BJ (cell line): ENCODE data around the gene POTEJ. TPM values are rescaled to one million over a fixed set of nuclear protein-coding genes. Genes with fewer than 3 reads are reported as not detected.
"Not testable (repeated sequence)": the region's sequence is repeated elsewhere in the genome, so short reads cannot be mapped to it uniquely, and the experiment has no call there.

ENCODE experiments used
- CTCF ChIA-PET: fragments of 350-600 bp; formaldehyde crosslinking; extraction: SDS; loops from one replicate; lab custom pipeline; 2021; ENCODE audit warnings: antibody characterized with exemption, inconsistent platforms; lab: Yijun Ruan, JAX
- POLR2A ChIA-PET: fragments of 300-600 bp; sonication (Branson Sonifier 250); formaldehyde crosslinking; extraction: SDS; loops from one replicate; lab custom pipeline; 2021; ENCODE audit warnings: antibody characterized with exemption; lab: Charles Lee
- DNase-seq: peaks from one replicate; pipeline ENCODE4 v3.0.0-alpha.2; 2011; ENCODE audit warnings: low read depth
- H3K27me3 ChIP-seq: 2 replicates; pipeline ENCODE4 v1.6.0; 2011; ENCODE audit warnings: low read length; ENCODE audit not compliant: control insufficient read depth, insufficient read depth
- H3K36me3 ChIP-seq: 2 replicates; pipeline ENCODE4 v1.5.1; 2011; ENCODE audit warnings: low read length; ENCODE audit not compliant: control insufficient read depth, insufficient read depth
- H3K4me3 ChIP-seq: 2 replicates; pipeline ENCODE4 v1.5.1; 2011; ENCODE audit warnings: low read depth, mild to moderate bottlenecking, control low read depth, low read length
- polyA minus RNA-seq: library from RNA; depleted of rRNA, polyadenylated mRNA; stranded (reverse); fragments of >200 nt; gene quantifications from 2 replicates; pipeline ENCODE4 v1.2.3, GENCODE V29; 2011; rRNA and poly(A)+ RNA removed
- polyA plus RNA-seq: library from polyadenylated mRNA; depleted of rRNA; stranded (reverse); fragments of >200 nt; gene quantifications from 2 replicates; pipeline ENCODE4 v1.2.3, GENCODE V29; 2011; rRNA removed

Gene POTEJ
- polyA plus RNA-seq (0.02 TPM in 1 of 2 replicates, not detected in the other), polyA minus RNA-seq (not detected in 2 replicates)

DNA sequence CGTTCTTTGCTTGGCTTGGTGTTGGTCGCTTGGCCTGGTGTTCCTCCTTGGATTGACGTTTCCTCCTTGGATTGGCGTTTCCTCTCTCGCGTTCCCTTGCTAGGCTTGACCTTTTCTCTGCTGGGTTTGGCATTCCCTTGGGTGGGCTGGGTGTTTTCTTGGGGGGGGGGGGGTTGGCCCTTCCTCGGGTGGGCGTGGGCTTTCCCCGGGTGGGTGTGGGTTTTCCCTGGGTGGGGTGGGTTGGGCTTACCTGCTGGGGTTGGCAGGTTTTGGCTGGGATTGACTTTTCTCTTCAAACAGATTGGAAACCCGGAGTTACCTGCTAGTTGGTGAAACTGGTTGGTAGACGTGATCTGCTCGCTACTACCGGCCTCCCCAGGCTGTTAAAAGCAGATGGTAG, at the start of gene POTEJ:
Gene POTEJ (plus strand): TSS at position 301 of the 400 bp plus-strand sequence. CDS start 93 bp downstream, at position 394.
- CTCF ChIA-PET, DNase-seq, H3K4me3 ChIP-seq, H3K36me3 ChIP-seq, H3K27me3 ChIP-seq, POLR2A ChIA-PET: not testable (repeated sequence)

DNA sequence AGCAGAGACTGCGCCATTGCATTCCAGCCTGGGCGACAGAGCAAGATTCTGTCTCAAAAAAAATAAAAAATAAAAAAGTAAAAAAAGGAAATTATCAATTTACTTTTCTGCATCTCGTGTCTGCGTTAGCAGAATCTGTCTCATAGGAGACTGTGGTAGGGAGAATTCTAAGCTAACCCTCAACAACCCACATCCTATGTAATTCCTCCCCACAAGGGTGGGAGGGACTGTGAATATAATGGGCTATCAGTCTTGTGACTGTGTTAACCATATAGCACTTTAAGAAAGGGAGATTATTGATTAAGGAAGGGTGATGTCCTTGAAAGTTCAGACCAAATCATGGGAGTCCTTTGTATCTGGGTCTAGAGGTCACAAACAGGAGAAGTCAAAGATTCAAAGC, 45.1 kb upstream of the POTEJ start:
- H3K36me3 ChIP-seq, POLR2A ChIA-PET, H3K27me3 ChIP-seq, H3K4me3 ChIP-seq, CTCF ChIA-PET, DNase-seq: not testable (repeated sequence)

DNA sequence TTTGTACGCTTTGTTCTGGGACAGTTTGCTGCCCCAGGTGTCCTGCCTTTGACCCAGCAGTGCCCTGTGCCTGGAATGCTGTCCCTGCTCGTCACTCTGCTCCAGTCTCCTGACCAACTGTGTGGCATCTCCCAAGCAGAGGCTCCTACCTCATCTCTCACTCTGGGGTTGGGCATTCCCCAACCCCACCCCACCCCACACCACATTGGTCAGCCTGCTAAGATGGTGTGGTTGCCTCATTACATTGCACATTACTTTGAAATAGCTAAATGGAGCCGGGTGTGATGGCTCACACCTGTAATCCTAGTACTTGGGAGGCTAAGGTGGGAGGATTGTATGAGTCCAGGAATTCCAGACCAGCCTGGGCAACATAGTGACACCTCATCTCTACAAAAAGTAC, 39.3 kb upstream of the POTEJ start:
- H3K27me3 ChIP-seq, POLR2A ChIA-PET, H3K4me3 ChIP-seq, DNase-seq, H3K36me3 ChIP-seq, CTCF ChIA-PET: not testable (repeated sequence)

DNA sequence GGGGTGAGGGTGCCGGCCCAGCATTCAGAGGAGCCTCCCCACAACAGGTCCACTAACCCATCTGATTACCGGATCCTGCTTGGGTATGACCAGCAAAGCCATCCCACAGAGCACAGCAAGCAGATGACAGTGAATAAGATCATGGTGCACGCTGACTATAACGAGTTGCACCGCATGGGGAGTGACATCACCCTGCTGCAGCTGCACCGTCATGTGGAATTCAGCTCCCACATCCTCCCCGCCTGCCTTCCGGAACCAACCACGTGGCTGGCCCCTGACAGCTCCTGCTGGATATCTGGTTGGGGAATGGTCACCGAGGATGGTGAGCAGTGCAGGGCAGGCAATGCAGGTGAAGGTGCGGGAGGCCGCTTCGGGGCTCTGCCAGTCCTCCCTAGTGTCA, 37.0 kb upstream of the POTEJ start:
- H3K4me3 ChIP-seq, POLR2A ChIA-PET, DNase-seq, CTCF ChIA-PET, H3K36me3 ChIP-seq, H3K27me3 ChIP-seq: not testable (repeated sequence)

DNA sequence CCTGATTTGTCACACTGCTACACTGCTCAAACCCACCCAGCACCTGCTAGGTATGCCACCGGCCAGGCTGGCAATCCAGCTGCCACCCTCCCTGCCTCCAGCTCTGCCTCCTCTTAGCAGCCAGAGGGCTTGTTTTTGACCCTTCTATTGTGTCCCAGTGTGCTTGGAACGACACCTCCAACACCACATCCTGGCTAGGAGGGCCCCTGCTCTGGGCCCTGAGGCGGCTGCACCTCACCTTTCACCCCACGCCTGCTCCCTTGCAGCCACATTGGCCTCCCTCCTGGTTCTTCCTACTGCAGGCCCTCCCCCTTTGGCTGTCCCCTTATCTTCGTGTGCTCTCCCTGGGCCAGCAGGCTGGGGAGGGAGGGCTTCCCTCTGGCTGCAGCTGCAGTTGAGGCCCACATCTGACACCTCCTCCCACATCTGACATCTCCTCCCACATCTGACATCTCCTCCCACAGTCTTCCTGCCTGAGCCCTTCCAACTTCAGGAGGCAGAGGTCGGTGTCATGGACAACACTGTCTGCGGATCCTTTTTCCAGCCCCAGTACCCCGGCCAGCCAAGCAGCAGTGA, 34.9 kb upstream of the POTEJ start:
- DNase-seq, CTCF ChIA-PET, H3K36me3 ChIP-seq, H3K4me3 ChIP-seq, H3K27me3 ChIP-seq, POLR2A ChIA-PET: not testable (repeated sequence)

GRCh38 chr2:130577559-130577958, 33.7 kb upstream of the POTEJ start:
- H3K27me3 ChIP-seq, H3K36me3 ChIP-seq, DNase-seq, POLR2A ChIA-PET, H3K4me3 ChIP-seq, CTCF ChIA-PET: not testable (repeated sequence)

- CTCF ChIA-PET, result not testable (repeated sequence)
These were observed 32.1 kb upstream of the POTEJ start for GRCh38 chr2:130579121-130579520.

GRCh38 chr2:130581491-130581890, 29.7 kb upstream of the POTEJ start:
- POLR2A ChIA-PET, H3K4me3 ChIP-seq, CTCF ChIA-PET, DNase-seq, H3K27me3 ChIP-seq, H3K36me3 ChIP-seq: not testable (repeated sequence)

More at GRCh38 chr2:130579121-130579520, 32.1 kb upstream of the POTEJ start:
- H3K27me3 ChIP-seq, H3K4me3 ChIP-seq, DNase-seq, H3K36me3 ChIP-seq, POLR2A ChIA-PET: not testable (repeated sequence)

DNA sequence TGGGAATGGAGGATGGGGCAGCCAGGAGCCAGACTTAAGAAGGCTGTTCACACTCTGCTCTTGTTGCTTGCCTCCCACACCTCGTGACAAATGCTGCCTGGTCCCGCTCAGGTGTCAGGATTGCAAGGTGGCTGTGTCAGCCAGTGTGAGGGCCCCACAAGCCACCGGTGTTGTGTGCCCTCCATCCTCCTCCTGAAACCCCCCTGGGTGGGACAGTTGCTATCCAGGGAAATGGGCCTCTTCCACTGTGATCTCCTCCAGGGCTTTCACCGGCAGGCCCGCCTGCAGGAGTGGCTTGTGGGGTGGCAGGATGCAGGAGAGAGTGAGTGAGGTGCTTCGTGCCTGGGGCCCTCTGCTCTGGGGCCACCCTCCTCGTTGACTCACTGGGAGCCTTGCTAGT, 28.3 kb upstream of the POTEJ start:
- H3K4me3 ChIP-seq, DNase-seq, CTCF ChIA-PET: not testable (repeated sequence)

DNA sequence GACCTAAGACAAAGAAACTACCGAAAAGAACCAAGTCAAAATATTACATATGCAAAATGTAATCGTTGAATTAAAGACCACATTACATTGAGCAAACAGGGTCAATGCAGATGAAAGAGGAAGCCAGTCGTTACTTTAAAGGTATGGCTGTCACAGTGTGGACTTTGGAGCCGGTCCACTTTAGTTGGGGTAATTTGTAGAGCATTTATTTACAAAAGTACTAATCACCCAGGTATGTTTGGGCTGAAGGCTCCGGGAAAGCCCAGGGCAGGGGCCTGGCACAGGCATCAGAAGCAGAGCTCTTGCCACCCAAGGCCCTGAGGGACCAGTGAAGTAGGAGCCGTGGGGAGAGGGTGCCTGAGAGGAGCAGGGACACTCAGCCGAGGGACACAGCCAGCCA, 27.7 kb upstream of the POTEJ start:
- H3K36me3 ChIP-seq, H3K4me3 ChIP-seq, CTCF ChIA-PET, H3K27me3 ChIP-seq, DNase-seq, POLR2A ChIA-PET: not testable (repeated sequence)

More for the DNA sequence above, 28.3 kb upstream of the POTEJ start:
- H3K27me3 ChIP-seq, H3K36me3 ChIP-seq, POLR2A ChIA-PET: not testable (repeated sequence)

DNA sequence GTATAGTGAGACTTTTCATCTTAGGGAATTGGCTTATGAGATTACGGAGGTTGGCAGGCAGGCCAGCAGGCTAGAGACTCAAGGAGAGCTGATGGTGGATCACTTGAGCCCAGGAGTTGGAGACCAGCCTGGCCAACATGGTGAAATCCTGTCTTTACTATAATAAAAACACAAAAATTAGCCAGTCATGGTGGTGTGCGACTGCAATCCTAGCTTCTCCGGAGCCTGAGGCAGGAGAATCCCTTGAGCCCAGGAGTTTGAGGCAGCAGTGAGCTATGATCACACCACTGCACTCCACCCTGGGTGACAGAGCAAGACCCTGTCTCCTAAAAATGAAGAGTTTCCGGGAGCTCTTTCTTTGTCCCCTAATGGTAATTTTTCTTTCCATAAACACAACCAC, 26.5 kb upstream of the POTEJ start:
- H3K27me3 ChIP-seq, DNase-seq, H3K36me3 ChIP-seq, CTCF ChIA-PET, H3K4me3 ChIP-seq, POLR2A ChIA-PET: not testable (repeated sequence)

DNA sequence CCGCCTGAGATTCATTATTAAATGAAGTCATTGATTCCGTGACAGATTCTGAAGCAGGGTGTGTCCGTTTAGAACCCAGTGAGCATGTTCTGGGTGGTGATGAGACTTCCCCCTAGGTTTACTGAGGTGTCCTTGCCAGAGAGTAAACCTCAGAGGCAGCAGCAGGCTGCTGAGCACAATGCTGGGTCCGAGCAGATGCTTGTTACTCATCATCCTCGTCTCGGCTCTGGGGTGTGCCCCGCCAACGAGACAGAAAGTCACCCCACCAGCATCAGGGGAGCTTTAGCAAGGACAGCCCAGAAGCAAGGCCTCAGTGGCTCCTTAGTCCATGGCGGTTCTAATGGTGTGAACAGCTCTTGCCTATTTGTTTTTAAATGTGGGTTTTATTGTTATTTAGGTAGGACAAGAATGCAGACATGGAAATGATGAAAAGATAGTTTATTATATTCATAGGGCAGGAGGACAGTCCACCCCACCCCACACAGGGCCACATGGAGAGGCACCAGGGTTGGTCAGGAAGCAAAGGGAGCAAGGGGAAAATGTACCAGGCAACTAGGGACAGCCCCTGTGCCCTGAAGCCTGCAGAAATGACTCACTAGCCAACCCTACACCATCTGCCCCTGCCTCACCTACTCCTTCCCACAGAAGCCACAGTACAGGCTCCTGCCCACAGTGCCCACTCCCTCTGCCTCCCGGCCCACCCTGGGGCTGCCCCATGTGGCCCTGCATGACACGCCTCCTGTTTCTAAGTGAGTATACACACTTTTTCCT, 22.4 kb upstream of the POTEJ start:
- H3K36me3 ChIP-seq, H3K4me3 ChIP-seq, POLR2A ChIA-PET, DNase-seq, CTCF ChIA-PET, H3K27me3 ChIP-seq: not testable (repeated sequence)

DNA sequence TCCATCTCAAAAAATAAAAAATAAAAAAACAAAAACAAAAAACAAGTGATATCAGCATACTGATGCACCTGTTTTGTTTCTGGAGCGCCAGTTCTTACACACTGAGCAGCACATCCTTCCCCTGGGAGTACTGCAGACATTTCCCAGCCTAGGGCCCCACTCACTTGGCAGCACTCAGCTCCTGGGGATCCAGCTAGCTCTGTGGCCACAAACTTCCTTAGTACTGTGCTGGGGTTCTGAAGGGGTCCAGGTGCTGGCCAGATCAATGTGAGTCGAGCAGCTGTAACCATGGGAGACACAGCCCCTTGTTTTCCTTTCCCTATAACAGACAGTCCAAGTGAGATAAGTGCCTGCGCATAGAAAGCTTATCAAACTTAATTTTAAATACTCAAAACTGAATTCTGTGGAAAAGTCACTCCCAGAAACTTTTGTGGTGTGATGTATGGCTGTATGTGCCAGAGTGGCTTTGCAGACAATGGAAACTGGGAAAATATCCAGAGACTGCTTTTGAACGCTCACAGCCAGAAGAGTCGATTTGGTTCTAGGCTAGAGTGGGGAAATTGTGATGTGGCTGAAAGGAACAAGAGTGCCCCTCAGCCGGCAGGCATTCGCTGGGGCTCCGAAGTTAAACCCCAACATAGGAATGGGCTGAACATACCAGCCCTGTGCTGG, 20.9 kb upstream of the POTEJ start:
- H3K27me3 ChIP-seq, H3K4me3 ChIP-seq, POLR2A ChIA-PET, H3K36me3 ChIP-seq, DNase-seq, CTCF ChIA-PET: not testable (repeated sequence)
